Right kidney (tissue), 1 donor: ENCODE data around the gene BBS10.
"Not testable (repeated sequence)": the region's sequence is repeated elsewhere in the genome, so short reads cannot be mapped to it uniquely, and the experiment has no call there.

Experiments used
- DNase-seq: peaks from one replicate; pipeline ENCODE4 v3.0.0-alpha.2; 2016

Gene BBS10

GRCh38 chr12:76337583-76337982, 10.6 kb downstream of the BBS10 start:
- DNase-seq: no peak

GRCh38 chr12:76332606-76333005, 15.6 kb downstream of the BBS10 start:
- DNase-seq: no peak

GRCh38 chr12:76329606-76330005, 18.6 kb downstream of the BBS10 start:
- DNase-seq: no peak

GRCh38 chr12:76329159-76329558, 19.1 kb downstream of the BBS10 start:
- no peak for DNase-seq

- not testable (repeated sequence) for DNase-seq
These were observed 28.5 kb downstream of the BBS10 start for GRCh38 chr12:76319595-76320319.

GRCh38 chr12:76318773-76319594, 29.2 kb downstream of the BBS10 start:
- DNase-seq: no peak

GRCh38 chr12:76317976-76318375, 30.2 kb downstream of the BBS10 start:
- DNase-seq: no peak

GRCh38 chr12:76316468-76316867, 31.7 kb downstream of the BBS10 start:
- no peak for DNase-seq

GRCh38 chr12:76313299-76313698, 34.9 kb downstream of the BBS10 start:
- no peak for DNase-seq

- DNase-seq: no peak
These were observed 35.9 kb downstream of the BBS10 start for GRCh38 chr12:76312315-76312714.

- no peak for DNase-seq
These were observed 36.4 kb downstream of the BBS10 start for GRCh38 chr12:76311796-76312195.

- DNase-seq: no peak
These were observed 38.1 kb downstream of the BBS10 start for GRCh38 chr12:76310110-76310509.

- DNase-seq: no peak
These were observed 39.3 kb downstream of the BBS10 start for GRCh38 chr12:76308866-76309265.

GRCh38 chr12:76307083-76307482, 41.1 kb downstream of the BBS10 start:
- DNase-seq: no peak

GRCh38 chr12:76303989-76304460, 44.2 kb downstream of the BBS10 start:
- no peak for DNase-seq

- DNase-seq: no peak
These were observed 44.9 kb downstream of the BBS10 start for GRCh38 chr12:76303365-76303764.

- no peak for DNase-seq
These were observed 47.9 kb downstream of the BBS10 start for GRCh38 chr12:76300297-76300665.

- no peak for DNase-seq
These were observed 48.5 kb downstream of the BBS10 start for GRCh38 chr12:76299536-76300296.
